ENCODE data around the gene GRM7. TPM values are rescaled to one million over a fixed set of nuclear protein-coding genes. Genes with fewer than 3 reads are reported as not detected.

Gene GRM7
- total RNA-seq, 2 experiments from 2014 or later, result not detected

- BruUV-seq (replicated peaks), result no TSS peak
- no peak overlapping the region for H2AFZ ChIP-seq (ENCODE audit: low read length)
- no peak overlapping the region for H3K27ac ChIP-seq (ENCODE audit: low read depth, low read length, poor library complexity, severe bottlenecking)
- intact Hi-C loops (cut with micrococcal nuclease; ENCODE audit: unreplicated experiment), result no loop called here
- TF ChIP-seq EZH2phosphoT487 (IDR thresholded peaks at IDR 0.05; ENCODE audit: borderline replicate concordance, low read depth, low read length) (no peak), CTCF (conservative IDR thresholded peaks at IDR 0.05; ENCODE audit: low read length) (no peak)
- H4K20me1 ChIP-seq (ENCODE audit: insufficient read depth, low read length), result no peaks in the 10 kb centered on the region
- no peaks in the 10 kb centered on the region for H3K9me2 ChIP-seq (ENCODE audit: insufficient read depth, low read length)
- H3K4me1 ChIP-seq (ENCODE audit: insufficient read depth, low read length, poor library complexity, severe bottlenecking), result no peaks in the 10 kb centered on the region
- H3K36me3 ChIP-seq (ENCODE audit: insufficient read depth, low read length), result no peaks in the 10 kb centered on the region
- ChIA-PET POLR2A (no interaction called here), CTCF (ENCODE audit: unreplicated experiment) (no interaction called here)
- no peak overlapping the region for H3K4me3 ChIP-seq (ENCODE audit: low read depth, low read length, poor library complexity, severe bottlenecking)
- no peak overlapping the region for H3K4me2 ChIP-seq (ENCODE audit: low read length)
- no peaks in the 10 kb centered on the region for H3K79me2 ChIP-seq (ENCODE audit: insufficient read depth, low read depth, low read length)
- no peaks in the 10 kb centered on the region for H3K9me3 ChIP-seq (ENCODE audit: low read length)
- no peak for DNase-seq (ENCODE audit: low spot score)
Measured at GRCh38 chr3:7721869-7722268, 861.0 kb downstream of the GRM7 start.

GRCh38 chr3:7728566-7729519, 867.9 kb downstream of the GRM7 start:
- BruUV-seq (replicated peaks), result no TSS peak
- CTCF ChIA-PET (ENCODE audit: unreplicated experiment), result no interaction called here
- POLR2A ChIA-PET, result no interaction called here

More at GRCh38 chr3:7728566-7729519, 867.9 kb downstream of the GRM7 start:
- DNase-seq (ENCODE audit: low spot score), result no peak
- H3K4me3 ChIP-seq (ENCODE audit: low read depth, low read length, poor library complexity, severe bottlenecking), result no peak overlapping the region
- H3K36me3 ChIP-seq (ENCODE audit: insufficient read depth, low read length), result no peaks in the 10 kb centered on the region
- intact Hi-C loops (cut with micrococcal nuclease; ENCODE audit: unreplicated experiment), result no loop called here
- TF ChIP-seq EZH2phosphoT487 (IDR thresholded peaks at IDR 0.05; ENCODE audit: borderline replicate concordance, low read depth, low read length) (no peak), CTCF (conservative IDR thresholded peaks at IDR 0.05; ENCODE audit: low read length) (no peak)
- no peaks in the 10 kb centered on the region for H3K4me1 ChIP-seq (ENCODE audit: insufficient read depth, low read length, poor library complexity, severe bottlenecking)
- H3K79me2 ChIP-seq (ENCODE audit: insufficient read depth, low read depth, low read length), result no peaks in the 10 kb centered on the region
- no peaks in the 10 kb centered on the region for H3K9me2 ChIP-seq (ENCODE audit: insufficient read depth, low read length)
- H2AFZ ChIP-seq (ENCODE audit: low read length), result no peak overlapping the region
- H4K20me1 ChIP-seq (ENCODE audit: insufficient read depth, low read length), result no peaks in the 10 kb centered on the region
- H3K27ac ChIP-seq (ENCODE audit: low read depth, low read length, poor library complexity, severe bottlenecking), result no peak overlapping the region
- no peak overlapping the region for H3K4me2 ChIP-seq (ENCODE audit: low read length)
- no peaks in the 10 kb centered on the region for H3K9me3 ChIP-seq (ENCODE audit: low read length)
